ENCODE measurements around the gene C1QB. TPM values are rescaled to one million over a fixed set of nuclear protein-coding genes. Genes with fewer than 3 reads are reported as not detected.

Gene C1QB
- total and polyA plus RNA-seq, 9 of the 15 experiments (the other 6 are each of a cell fraction or from before 2014, with no cell fraction given): 0.55 TPM; not detected in 8

DNA sequence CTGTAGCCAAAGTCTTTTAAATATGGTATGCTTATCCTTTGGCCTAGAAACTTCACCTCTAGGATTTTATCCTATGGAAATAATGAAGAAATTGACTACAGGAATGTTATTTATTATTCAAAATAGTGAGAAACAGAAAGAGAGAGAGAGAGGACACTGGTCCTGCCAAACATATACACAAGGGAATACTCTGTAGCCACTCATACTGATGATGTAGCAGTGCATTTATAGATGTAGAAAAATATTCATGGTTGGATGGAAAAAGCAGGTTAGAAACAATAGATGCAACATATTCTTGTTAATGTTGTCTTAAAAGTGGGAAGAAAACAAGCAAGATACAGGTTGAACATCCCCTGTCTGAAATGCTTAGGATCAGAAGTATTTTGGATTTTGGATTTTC lies 35.4 kb downstream of the C1QB start:
- Histone ChIP-seq H3K36me3 (ENCODE audit: control insufficient read depth, insufficient read depth, low read length) (no peaks in the 10 kb centered on the region), H3K4me3 (no peak overlapping the region), H3K9ac (ENCODE audit: insufficient read depth in 1 of 2, low read depth in 2 of 2, low read length in 2 of 2) (no peak overlapping the region), H3K4me1 (replicated peaks in 1 of 2; ENCODE audit: control insufficient read depth in 2 of 2, insufficient read depth in 2 of 2, low read length in 2 of 2) (0 out of 5 replicates have a peak, but pooled peaks cover 0 to 4% of the 10 kb centered on the region in 2 experiments), H3K27ac (ENCODE audit: extremely low read depth, low read depth, low read length) (no peak overlapping the region), H3K9me1 (ENCODE audit: control insufficient read depth, insufficient read depth, low read length) (no peaks in the 10 kb centered on the region), H4K20me1 (replicated peaks; ENCODE audit: control insufficient read depth, insufficient read depth, low read length) (peaks cover 14% of the 10 kb centered on the region), H3K4me2 (ENCODE audit: insufficient read depth, low read length) (no peak overlapping the region), H2AFZ (ENCODE audit: low read depth, low read length) (no peak overlapping the region), H3K27me3 (ENCODE audit: control insufficient read depth in 2 of 2, insufficient read depth in 2 of 2, low read length in 2 of 2) (peaks cover 32 to 49% of the 10 kb centered on the region in 2 experiments), H3K79me2 (ENCODE audit: control insufficient read depth, insufficient read depth, low read length) (no peaks in the 10 kb centered on the region), H3K9me3 (replicated peaks; ENCODE audit: control insufficient read depth, insufficient read depth, low read depth, low read length) (no peaks in the 10 kb centered on the region)
- TF ChIP-seq ARNT (IDR thresholded peaks at IDR 0.05) (no peak), PYGO2 (tag; IDR thresholded peaks at IDR 0.05) (no peak), HMG20A (CRISPR knock-in tag; conservative IDR thresholded peaks at IDR 0.05) (no peak), MEF2A (IDR thresholded peaks at IDR 0.05; ENCODE audit: control insufficient read depth, low read depth, low read length) (no peak)
- in situ Hi-C loops (cut with MboI) (no loop called here), intact Hi-C loops (cut with micrococcal nuclease) (no loop called here)
- no TSS peak for BruUV-seq (replicated peaks)
- CTCF ChIA-PET (ENCODE audit: low intra/inter-chr PET ratio): no interaction called here
- DNase-seq (ENCODE audit: extremely low read depth in 1 of 4, low spot score in 3 of 4) (no peak), FAIRE-seq (no peak), ATAC-seq (no peak)
- POLR2A ChIA-PET: interaction anchor here (0.8 kb wide), 1 partner anchor 11 kb away, joined by 4 read pairs; no protein-coding TSS in a partner anchor

DNA sequence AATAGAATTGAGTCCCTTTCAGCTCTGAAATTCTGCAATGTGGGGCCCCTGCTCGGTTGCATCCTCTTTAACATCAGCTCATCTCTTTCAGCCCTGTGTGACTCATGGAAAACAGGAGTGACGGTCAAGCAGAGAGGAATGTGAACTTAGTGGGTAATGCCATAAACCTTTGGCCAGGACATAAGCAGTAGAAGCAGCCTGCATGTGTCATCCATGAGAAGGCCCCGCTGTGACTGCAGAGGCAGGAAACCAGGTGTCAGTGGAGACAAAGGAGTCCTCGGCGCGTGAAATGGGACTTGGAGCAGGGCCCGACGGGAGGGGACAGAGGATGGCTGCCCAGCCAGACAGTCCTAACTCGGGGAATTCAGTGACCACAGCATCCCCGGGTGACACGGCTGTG lies 36.5 kb downstream of the C1QB start:
- DNase-seq (ENCODE audit: extremely low read depth in 1 of 4, low spot score in 3 of 4): no peak
- POLR2A ChIA-PET: interaction anchor here (0.6 to 1.4 kb wide), 3 partner anchors 9 to 206 kb away, joined by 3 to 4 read pairs (median 3); no protein-coding TSS in a partner anchor
- Histone ChIP-seq H2AFZ (ENCODE audit: low read depth, low read length) (no peak overlapping the region), H3K4me3 (no peak overlapping the region), H3K9me1 (ENCODE audit: control insufficient read depth, insufficient read depth, low read length) (no peaks in the 10 kb centered on the region), H3K4me1 (replicated peaks in 1 of 2; ENCODE audit: control insufficient read depth in 2 of 2, insufficient read depth in 2 of 2, low read length in 2 of 2) (0 out of 5 replicates have a peak, but pooled peaks cover 0 to 4% of the 10 kb centered on the region in 2 experiments), H3K9me3 (replicated peaks; ENCODE audit: control insufficient read depth, insufficient read depth, low read depth, low read length) (no peaks in the 10 kb centered on the region), H3K36me3 (ENCODE audit: control insufficient read depth, insufficient read depth, low read length) (no peaks in the 10 kb centered on the region), H3K27ac (ENCODE audit: extremely low read depth, low read depth, low read length) (no peak overlapping the region), H3K27me3 (ENCODE audit: control insufficient read depth in 2 of 2, insufficient read depth in 2 of 2, low read length in 2 of 2) (peaks cover 33 to 52% of the 10 kb centered on the region in 2 experiments), H3K9ac (ENCODE audit: insufficient read depth in 1 of 2, low read depth in 2 of 2, low read length in 2 of 2) (no peak overlapping the region), H4K20me1 (replicated peaks; ENCODE audit: control insufficient read depth, insufficient read depth, low read length) (peaks cover 6% of the 10 kb centered on the region; the same call in 1 of the 2 replicates), H3K79me2 (ENCODE audit: control insufficient read depth, insufficient read depth, low read length) (no peaks in the 10 kb centered on the region), H3K4me2 (ENCODE audit: insufficient read depth, low read length) (no peak overlapping the region)
- ATAC-seq: no peak
- WGBS (ENCODE audit: insufficient coverage, low coverage, missing lambda C conversion rate): 1% methylated on average over 11 of the region's 11 CpGs
- intact Hi-C loops (cut with micrococcal nuclease): no loop called here
- CTCF ChIA-PET (ENCODE audit: low intra/inter-chr PET ratio): no interaction called here
- in situ Hi-C loops (cut with MboI): no loop called here
- no peak for FAIRE-seq
- no TSS peak for BruUV-seq (replicated peaks)
- no peak for TF ChIP-seq HMG20A (CRISPR knock-in tag; conservative IDR thresholded peaks at IDR 0.05)
- no peak for TF ChIP-seq ZFP30 (CRISPR knock-in tag; IDR thresholded peaks at IDR 0.05; ENCODE audit: borderline replicate concordance)
- no peak for TF ChIP-seq POLR2AphosphoS2 (IDR thresholded peaks at IDR 0.05; ENCODE audit: low read length)
- TF ChIP-seq CEBPG (CRISPR knock-in tag; IDR thresholded peaks at IDR 0.05): no peak
- no peak for TF ChIP-seq CEBPG (tag; conservative IDR thresholded peaks at IDR 0.05 in 1 of 2, IDR thresholded peaks at IDR 0.05 in 1 of 2)
- TF ChIP-seq PHF21A (IDR thresholded peaks at IDR 0.05; ENCODE audit: borderline replicate concordance, low read depth): no peak
- TF ChIP-seq, protein P1, sequence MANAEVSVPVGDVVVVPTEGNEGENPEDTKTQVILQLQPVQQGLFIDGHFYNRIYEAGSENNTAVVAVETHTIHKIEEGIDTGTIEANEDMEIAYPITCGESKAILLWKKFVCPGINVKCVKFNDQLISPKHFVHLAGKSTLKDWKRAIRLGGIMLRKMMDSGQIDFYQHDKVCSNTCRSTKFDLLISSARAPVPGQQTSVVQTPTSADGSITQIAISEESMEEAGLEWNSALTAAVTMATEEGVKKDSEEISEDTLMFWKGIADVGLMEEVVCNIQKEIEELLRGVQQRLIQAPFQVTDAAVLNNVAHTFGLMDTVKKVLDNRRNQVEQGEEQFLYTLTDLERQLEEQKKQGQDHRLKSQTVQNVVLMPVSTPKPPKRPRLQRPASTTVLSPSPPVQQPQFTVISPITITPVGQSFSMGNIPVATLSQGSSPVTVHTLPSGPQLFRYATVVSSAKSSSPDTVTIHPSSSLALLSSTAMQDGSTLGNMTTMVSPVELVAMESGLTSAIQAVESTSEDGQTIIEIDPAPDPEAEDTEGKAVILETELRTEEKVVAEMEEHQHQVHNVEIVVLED (CRISPR knock-in tag; IDR thresholded peaks at IDR 0.05): no peak
- TF ChIP-seq, protein P2, sequence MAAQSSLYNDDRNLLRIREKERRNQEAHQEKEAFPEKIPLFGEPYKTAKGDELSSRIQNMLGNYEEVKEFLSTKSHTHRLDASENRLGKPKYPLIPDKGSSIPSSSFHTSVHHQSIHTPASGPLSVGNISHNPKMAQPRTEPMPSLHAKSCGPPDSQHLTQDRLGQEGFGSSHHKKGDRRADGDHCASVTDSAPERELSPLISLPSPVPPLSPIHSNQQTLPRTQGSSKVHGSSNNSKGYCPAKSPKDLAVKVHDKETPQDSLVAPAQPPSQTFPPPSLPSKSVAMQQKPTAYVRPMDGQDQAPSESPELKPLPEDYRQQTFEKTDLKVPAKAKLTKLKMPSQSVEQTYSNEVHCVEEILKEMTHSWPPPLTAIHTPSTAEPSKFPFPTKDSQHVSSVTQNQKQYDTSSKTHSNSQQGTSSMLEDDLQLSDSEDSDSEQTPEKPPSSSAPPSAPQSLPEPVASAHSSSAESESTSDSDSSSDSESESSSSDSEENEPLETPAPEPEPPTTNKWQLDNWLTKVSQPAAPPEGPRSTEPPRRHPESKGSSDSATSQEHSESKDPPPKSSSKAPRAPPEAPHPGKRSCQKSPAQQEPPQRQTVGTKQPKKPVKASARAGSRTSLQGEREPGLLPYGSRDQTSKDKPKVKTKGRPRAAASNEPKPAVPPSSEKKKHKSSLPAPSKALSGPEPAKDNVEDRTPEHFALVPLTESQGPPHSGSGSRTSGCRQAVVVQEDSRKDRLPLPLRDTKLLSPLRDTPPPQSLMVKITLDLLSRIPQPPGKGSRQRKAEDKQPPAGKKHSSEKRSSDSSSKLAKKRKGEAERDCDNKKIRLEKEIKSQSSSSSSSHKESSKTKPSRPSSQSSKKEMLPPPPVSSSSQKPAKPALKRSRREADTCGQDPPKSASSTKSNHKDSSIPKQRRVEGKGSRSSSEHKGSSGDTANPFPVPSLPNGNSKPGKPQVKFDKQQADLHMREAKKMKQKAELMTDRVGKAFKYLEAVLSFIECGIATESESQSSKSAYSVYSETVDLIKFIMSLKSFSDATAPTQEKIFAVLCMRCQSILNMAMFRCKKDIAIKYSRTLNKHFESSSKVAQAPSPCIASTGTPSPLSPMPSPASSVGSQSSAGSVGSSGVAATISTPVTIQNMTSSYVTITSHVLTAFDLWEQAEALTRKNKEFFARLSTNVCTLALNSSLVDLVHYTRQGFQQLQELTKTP (IDR thresholded peaks at IDR 0.05; ENCODE audit: low read depth in 1 of 2, partially characterized antibody in 2 of 2): no peak

Measured in K562 (cell line).